OCI-LY7 (cell line): ENCODE data around the gene MTHFD2L. TPM values are rescaled to one million over a fixed set of nuclear protein-coding genes. Genes with fewer than 3 reads are reported as not detected.

Source experiments
- BruUV-seq: library from RNA; stranded (reverse); fragments of 400-500 nt; replicated peaks from 2 replicates; lab custom pipeline; 2021; lab: Mats Ljungman, UMichigan
- CTCF ChIA-PET: fragments of 300-600 bp; sonication (Branson Sonifier 250); formaldehyde crosslinking; loops from one replicate; lab custom pipeline; 2022; ENCODE audit warnings: antibody characterized with exemption; ENCODE audit not compliant: unreplicated experiment; lab: Charles Lee
- POLR2A ChIA-PET: fragments of 300-600 bp; sonication (Branson Sonifier 250); formaldehyde crosslinking; loops from one replicate; lab custom pipeline; 2022; ENCODE audit warnings: antibody characterized with exemption; lab: Charles Lee
- DNase-seq: peaks from one replicate; pipeline ENCODE4 v3.0.0-alpha.2; 2015; ENCODE audit warnings: low spot score
- H2AFZ ChIP-seq: fragments of 200-600 bp; sonication (generic), shearing (Covaris generic); 2 replicates; pipeline ENCODE4 v1.6.1; 2014; ENCODE audit warnings: mild to moderate bottlenecking, antibody characterized with exemption, low read length, moderate library complexity
- H3K27ac ChIP-seq: fragments of 200-600 bp; sonication (generic); 2 replicates; pipeline ENCODE4 v1.5.1; 2014; ENCODE audit warnings: mixed run types, low read depth, mild to moderate bottlenecking, moderate library complexity, low read length, inconsistent platforms; ENCODE audit not compliant: poor library complexity, severe bottlenecking
- H3K36me3 ChIP-seq: fragments of 200-600 bp; sonication (generic); 2 replicates; pipeline ENCODE4 v1.6.1; 2014; ENCODE audit warnings: mild to moderate bottlenecking, antibody characterized with exemption, low read length, moderate library complexity, mixed read lengths; ENCODE audit not compliant: insufficient read depth
- H3K4me1 ChIP-seq: fragments of 200-600 bp; sonication (generic); 2 replicates; pipeline ENCODE4 v1.5.1; 2014; ENCODE audit warnings: mild to moderate bottlenecking, low read length; ENCODE audit not compliant: insufficient read depth, poor library complexity, severe bottlenecking
- H3K4me2 ChIP-seq: fragments of 200-600 bp; sonication (generic); 2 replicates; pipeline ENCODE4 v1.6.1; 2014; ENCODE audit warnings: mild to moderate bottlenecking, low read length
- H3K4me3 ChIP-seq: fragments of 200-600 bp; sonication (generic); 2 replicates; pipeline ENCODE4 v1.5.1; 2014; ENCODE audit warnings: mild to moderate bottlenecking, low read depth, low read length; ENCODE audit not compliant: poor library complexity, severe bottlenecking
- H3K79me2 ChIP-seq: fragments of 200-600 bp; sonication (generic); 2 replicates; pipeline ENCODE4 v1.6.1; 2016; ENCODE audit warnings: low read depth, mild to moderate bottlenecking, low read length, moderate library complexity, mixed read lengths; ENCODE audit not compliant: insufficient read depth
- H3K9me2 ChIP-seq: fragments of 200-600 bp; sonication (generic); 2 replicates; pipeline ENCODE4 v1.6.1; 2016; ENCODE audit warnings: mild to moderate bottlenecking, low read length, mixed read lengths; ENCODE audit not compliant: insufficient read depth
- H3K9me3 ChIP-seq: fragments of 200-600 bp; sonication (generic); 2 replicates; pipeline ENCODE4 v1.6.1; 2014; ENCODE audit warnings: mild to moderate bottlenecking, mixed run types, low read length, mixed read lengths
- H4K20me1 ChIP-seq: fragments of 200-600 bp; sonication (generic); 2 replicates; pipeline ENCODE4 v1.6.1; 2014; ENCODE audit warnings: mild to moderate bottlenecking, antibody characterized with exemption, low read length, moderate library complexity, mixed read lengths; ENCODE audit not compliant: insufficient read depth
- EZH2phosphoT487 ChIP-seq: fragments of 200-600 bp; sonication (generic); IDR thresholded peaks from 2 replicates; pipeline ENCODE4 v1.6.1; 2018; ENCODE audit warnings: low read depth, borderline replicate concordance, mild to moderate bottlenecking, mixed run types, antibody characterized with exemption, low read length, moderate library complexity, mixed read lengths
- intact Hi-C: fragments of 100-400 bp; cut with micrococcal nuclease; formaldehyde crosslinking; loops from one replicate; pipeline ENCODE4 v1.10.0; 2022; ENCODE audit not compliant: unreplicated experiment
- total RNA-seq, 2 experiments: library from RNA; depleted of rRNA in 1 of 2; stranded (reverse); fragments of >200 nt in 1 of 2; shearing (Covaris generic) in 1 of 2; gene quantifications; 2 replicates each; pipeline ENCODE4 v1.2.3, GENCODE V29; 2014 to 2022
- TF ChIP-seq, protein P1 (sequence below): fragments of 200-600 bp; sonication (generic); conservative IDR thresholded peaks from 2 replicates; pipeline ENCODE4 v1.5.1; 2014; ENCODE audit warnings: mild to moderate bottlenecking, antibody characterized with exemption, low read length, moderate library complexity, mixed read lengths

MTHFD2L gene
- total RNA-seq, 2 experiments from 2014 or later = 18.7 to 18.9 TPM

DNA sequence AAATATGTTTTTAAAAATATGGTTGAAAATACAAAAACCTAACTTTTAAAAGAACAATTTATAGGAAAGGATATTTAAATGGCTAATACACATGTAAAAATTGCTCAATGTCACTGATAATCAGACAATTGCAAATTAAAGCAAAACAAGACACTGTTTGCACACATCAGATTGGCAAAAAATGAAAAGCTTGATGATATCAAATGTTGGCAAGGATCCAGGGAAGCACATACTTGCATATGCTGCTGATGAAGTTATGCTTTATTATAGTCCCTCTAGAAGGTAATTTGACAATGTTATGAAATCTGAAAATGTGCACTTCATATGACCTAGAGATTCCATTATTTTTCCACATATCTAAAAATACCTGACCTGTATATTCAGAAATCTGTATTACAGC is 104.6 kb downstream of the MTHFD2L start:
- H3K4me1 ChIP-seq = no peaks in the 10 kb centered on the region
- no peaks in the 10 kb centered on the region for H3K36me3 ChIP-seq
- ChIA-PET POLR2A (interaction anchor here (0.5 to 1.0 kb wide), 2 partner anchors 44 to 173 kb away, joined by 3 read pairs; no protein-coding TSS in a partner anchor), CTCF (interaction anchor here (0.6 kb wide), 1 partner anchor 35 kb away, joined by 3 read pairs; no protein-coding TSS in a partner anchor)
- H3K9me3 ChIP-seq = no peaks in the 10 kb centered on the region
- H3K9me2 ChIP-seq = no peaks in the 10 kb centered on the region
- no peak for DNase-seq
- intact Hi-C loops = no loop called here
- no TSS peak for BruUV-seq
- H3K4me2 ChIP-seq = no peak overlapping the region
- H3K79me2 ChIP-seq = no peaks in the 10 kb centered on the region
- H3K4me3 ChIP-seq = no peak overlapping the region
- H4K20me1 ChIP-seq = no peaks in the 10 kb centered on the region
- H3K27ac ChIP-seq = no peak overlapping the region
- no peak for TF ChIP-seq EZH2phosphoT487
- TF ChIP-seq, protein P1, sequence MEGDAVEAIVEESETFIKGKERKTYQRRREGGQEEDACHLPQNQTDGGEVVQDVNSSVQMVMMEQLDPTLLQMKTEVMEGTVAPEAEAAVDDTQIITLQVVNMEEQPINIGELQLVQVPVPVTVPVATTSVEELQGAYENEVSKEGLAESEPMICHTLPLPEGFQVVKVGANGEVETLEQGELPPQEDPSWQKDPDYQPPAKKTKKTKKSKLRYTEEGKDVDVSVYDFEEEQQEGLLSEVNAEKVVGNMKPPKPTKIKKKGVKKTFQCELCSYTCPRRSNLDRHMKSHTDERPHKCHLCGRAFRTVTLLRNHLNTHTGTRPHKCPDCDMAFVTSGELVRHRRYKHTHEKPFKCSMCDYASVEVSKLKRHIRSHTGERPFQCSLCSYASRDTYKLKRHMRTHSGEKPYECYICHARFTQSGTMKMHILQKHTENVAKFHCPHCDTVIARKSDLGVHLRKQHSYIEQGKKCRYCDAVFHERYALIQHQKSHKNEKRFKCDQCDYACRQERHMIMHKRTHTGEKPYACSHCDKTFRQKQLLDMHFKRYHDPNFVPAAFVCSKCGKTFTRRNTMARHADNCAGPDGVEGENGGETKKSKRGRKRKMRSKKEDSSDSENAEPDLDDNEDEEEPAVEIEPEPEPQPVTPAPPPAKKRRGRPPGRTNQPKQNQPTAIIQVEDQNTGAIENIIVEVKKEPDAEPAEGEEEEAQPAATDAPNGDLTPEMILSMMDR = no peak
- H2AFZ ChIP-seq = no peak overlapping the region

DNA sequence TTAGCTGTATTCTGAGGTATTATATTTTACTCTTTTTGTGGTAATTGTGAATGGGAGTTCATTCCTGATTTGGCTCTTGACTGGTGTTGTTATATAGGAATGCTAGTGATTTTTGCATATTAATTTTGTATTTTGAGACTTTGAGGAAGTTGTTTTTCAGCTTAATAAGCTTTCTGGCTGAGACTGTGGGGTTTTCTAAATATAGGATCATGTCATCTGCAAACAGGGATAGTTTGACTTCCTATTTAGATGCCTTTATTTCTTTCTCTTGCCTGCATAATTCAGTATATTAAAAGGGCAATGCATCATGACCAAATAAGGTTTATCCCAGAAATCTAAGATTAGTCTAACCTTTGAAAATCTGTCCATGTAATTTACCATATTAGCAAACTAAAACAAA is 105.6 kb downstream of the MTHFD2L start:
- Histone ChIP-seq H3K36me3 (no peaks in the 10 kb centered on the region), H3K79me2 (no peaks in the 10 kb centered on the region), H3K4me3 (no peak overlapping the region), H4K20me1 (no peaks in the 10 kb centered on the region), H3K9me2 (no peaks in the 10 kb centered on the region), H2AFZ (no peak overlapping the region), H3K4me2 (no peak overlapping the region), H3K4me1 (no peaks in the 10 kb centered on the region), H3K9me3 (no peaks in the 10 kb centered on the region), H3K27ac (no peak overlapping the region)
- CTCF ChIA-PET = no interaction called here
- TF ChIP-seq, protein P1 = no peak
- TF ChIP-seq EZH2phosphoT487 = no peak
- DNase-seq = no peak
- POLR2A ChIA-PET = no interaction called here
- intact Hi-C loops = no loop called here
- no TSS peak for BruUV-seq

DNA sequence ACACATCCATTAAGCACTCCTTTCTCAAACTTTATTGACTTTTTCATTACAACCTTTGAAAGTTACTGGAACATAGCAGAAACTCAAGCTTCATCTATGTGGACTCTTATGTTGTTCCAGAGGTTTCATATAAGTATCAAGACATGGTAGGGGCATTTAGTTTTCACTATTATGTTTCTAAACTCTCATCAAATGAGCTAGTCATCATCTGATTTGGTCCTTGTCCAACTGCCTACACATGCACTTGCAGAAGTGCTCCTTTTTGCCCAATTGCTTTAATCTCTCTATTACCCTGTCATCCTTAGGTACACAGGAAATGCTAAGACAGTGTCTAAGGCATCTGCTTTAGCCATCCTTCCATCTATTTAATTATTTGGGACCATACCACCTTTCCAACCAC is 108.2 kb downstream of the MTHFD2L start:
- no peak for TF ChIP-seq EZH2phosphoT487
- TF ChIP-seq, protein P1 = no peak
- intact Hi-C loops = no loop called here
- Histone ChIP-seq H3K36me3 (no peaks in the 10 kb centered on the region), H3K9me2 (no peaks in the 10 kb centered on the region), H3K4me2 (no peak overlapping the region), H3K9me3 (no peaks in the 10 kb centered on the region), H3K4me3 (no peak overlapping the region), H3K79me2 (no peaks in the 10 kb centered on the region), H3K27ac (no peak overlapping the region), H4K20me1 (no peaks in the 10 kb centered on the region), H3K4me1 (no peaks in the 10 kb centered on the region), H2AFZ (no peak overlapping the region)
- no peak for DNase-seq
- no TSS peak for BruUV-seq
- ChIA-PET POLR2A (interaction anchor here (1.1 to 1.4 kb wide), 2 partner anchors 9 to 10 kb away, joined by 3 read pairs; no protein-coding TSS in a partner anchor), CTCF (no interaction called here)
